Activated T-helper 1 cell treated with anti-CD3 and anti-CD28 coated beads, Interleukin-2, amount 50 U/mL, for 16 hours (primary cell): ENCODE results near the gene RBM15B.

Experiments
- DNase-seq, 2 donors: peaks; one replicate each; pipeline ENCODE4 v3.0.0-alpha.2; 2020; ENCODE audit warnings: low read depth in 1 of 2, low spot score in 1 of 2

Gene RBM15B

GRCh38 chr3:51445544-51446280 is 54.6 kb downstream of the RBM15B start:
- no peak for DNase-seq
